ENCODE measurements around the gene ITGA3.
"Not testable (repeated sequence)": the region's sequence is repeated elsewhere in the genome, so short reads cannot be mapped to it uniquely, and the experiment has no call there.

The ITGA3 gene

DNA sequence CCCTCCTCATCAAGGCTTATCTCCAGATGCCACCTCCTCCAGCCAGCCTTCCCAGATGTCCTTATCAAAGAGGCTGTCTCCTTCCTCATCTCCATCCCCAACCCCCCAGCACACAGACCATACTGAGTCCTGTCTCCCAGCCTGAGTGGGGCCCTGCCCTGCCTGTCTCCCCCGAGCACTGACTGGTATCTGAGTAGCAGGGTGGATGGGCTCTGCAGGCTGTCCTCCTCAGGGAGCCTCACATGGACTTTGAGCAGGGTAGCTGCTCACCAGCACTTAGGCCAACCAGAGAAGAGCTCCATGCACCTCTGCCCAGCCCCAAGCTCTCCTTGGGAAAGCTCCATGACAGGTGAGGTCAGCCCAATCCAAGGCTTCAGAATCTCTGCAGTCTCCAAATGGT is 20.0 kb upstream of the ITGA3 start:
- no peak for DNase-seq

DNA sequence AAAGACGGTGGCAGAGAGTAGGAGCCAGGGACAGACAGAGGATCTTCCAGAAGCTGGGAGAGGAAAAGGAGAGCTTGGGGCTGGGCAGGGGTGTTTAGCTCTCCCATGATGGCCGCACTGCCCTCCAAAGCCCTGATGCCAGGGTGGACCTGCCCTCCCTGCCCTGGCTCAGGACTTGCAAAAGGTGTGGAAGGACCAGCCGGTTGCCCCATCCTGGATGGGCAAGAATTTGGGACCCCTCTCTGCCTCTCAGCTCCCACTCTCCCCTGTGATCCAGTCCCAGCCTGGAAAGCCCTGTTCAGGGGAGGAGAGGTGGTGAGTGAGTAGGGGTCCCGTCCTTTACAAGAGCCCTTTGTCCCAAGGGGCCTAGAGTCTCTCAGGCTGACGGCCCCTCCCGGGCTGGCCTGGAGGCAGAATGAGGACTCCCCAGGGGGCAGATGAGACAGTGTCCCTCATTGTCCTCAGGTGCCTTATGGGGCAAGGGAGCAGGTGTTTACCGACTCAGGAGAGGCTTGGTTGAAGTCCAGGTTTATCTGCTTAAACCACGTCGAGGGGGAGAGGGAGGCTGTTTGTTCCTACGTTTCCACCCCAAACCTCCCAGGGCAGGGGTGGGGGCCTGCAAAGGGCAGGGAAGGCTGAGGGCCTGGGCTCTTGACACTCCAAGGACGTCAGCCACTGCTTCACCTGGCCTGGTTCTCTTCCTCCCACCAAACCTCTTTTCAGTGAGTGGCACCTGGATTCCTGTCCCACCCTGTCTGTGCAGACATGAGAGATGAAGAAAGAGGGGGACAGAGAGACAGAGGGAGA is 19.3 kb upstream of the ITGA3 start:
- no peak for DNase-seq

DNA sequence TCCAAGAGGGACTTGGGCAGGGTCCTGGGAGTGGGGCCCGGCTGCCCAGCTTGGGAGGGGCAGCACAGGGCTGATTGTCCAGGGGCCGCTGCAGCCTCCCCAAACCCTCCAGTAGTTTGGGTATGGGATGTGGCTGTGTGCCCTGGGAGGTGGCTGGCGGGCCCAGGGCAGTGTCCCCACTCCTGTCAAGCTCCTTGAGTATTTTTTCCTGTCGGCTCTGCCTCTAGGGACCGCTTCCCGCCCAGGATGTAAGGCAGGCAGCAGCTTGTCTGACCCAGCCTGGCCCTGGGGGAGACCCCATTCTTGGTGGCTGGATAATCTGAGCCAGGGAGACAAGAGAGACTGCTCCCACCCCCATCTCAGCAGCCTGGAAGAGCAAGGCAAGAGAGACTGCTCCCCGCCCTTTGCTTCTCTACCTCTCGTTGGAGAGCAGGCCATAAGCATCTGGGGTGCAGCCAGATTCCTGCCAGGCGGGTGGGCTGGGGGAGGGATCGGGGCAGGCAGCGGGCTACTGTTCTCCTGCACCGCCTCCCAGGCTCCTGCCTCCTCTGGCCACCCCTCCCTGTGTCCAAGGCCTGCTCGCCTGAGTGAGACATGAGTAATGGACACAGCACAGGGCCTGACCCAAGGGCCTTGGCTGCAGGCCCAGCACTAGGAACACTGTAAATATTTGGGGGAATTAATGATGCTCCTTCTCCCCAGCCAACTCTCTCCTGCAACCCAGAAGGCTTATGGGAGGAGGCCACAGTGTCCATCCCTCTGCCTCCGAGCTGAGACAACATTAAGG is 18.4 kb upstream of the ITGA3 start:
- DNase-seq = no peak

DNA sequence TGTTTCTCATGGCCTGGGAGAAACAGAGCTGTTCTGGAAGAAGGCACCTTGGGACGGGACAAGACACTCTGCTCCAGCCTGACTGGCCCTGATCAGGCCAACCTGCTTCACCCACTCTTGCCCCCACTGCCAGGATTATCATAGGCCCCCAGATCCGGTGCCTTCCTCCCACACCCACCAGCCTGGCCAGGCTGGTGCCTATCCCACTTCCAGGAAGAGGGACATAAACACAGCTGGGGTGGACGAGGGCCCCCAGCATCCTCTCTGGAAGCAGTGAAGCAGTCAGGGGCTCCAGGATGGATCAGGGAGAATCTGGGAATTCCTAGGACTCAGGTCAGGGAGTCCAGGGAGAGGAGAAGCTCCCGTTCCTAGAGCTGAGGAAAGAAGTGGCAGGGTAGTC is 16.9 kb upstream of the ITGA3 start:
- DNase-seq = no peak

DNA sequence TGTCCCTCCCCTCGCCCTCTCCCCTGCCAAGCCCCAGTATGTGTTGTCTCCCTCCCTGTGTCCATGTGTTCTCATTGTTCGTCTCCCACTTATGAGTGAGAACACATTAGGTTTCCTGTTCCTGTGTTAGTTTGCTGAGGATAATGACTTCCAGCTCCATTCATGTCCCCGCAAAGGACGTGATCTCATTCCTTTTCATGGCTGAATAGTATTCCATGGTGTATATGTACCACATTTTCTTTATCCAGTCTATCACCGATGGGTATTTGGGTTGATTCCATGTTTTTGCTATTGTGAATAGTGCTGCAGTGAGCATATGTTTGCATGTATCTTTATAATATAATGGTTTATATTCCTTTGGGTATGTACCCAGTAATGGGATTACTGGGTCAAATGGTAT is 15.4 kb upstream of the ITGA3 start:
- DNase-seq = not testable (repeated sequence)

DNA sequence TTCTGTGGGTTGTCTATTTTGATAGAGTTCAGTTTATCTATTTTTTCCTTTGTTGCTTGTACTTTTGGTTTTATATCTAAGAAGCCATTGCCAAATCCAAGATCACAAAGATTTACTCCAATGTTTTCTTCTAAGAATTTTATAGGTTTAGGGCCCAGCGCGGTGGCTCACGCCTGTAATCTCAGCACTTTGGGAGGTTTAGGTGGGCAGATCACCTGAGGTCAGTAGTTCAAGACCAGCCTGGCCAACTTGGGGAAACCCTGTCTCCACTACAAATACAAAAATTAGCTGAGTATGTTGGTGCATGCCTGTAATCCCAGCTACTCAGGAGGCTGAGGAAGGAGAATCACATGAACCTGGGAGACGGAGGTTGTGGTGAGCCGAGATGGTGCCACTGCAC is 13.7 kb upstream of the ITGA3 start:
- DNase-seq = no peak

DNA sequence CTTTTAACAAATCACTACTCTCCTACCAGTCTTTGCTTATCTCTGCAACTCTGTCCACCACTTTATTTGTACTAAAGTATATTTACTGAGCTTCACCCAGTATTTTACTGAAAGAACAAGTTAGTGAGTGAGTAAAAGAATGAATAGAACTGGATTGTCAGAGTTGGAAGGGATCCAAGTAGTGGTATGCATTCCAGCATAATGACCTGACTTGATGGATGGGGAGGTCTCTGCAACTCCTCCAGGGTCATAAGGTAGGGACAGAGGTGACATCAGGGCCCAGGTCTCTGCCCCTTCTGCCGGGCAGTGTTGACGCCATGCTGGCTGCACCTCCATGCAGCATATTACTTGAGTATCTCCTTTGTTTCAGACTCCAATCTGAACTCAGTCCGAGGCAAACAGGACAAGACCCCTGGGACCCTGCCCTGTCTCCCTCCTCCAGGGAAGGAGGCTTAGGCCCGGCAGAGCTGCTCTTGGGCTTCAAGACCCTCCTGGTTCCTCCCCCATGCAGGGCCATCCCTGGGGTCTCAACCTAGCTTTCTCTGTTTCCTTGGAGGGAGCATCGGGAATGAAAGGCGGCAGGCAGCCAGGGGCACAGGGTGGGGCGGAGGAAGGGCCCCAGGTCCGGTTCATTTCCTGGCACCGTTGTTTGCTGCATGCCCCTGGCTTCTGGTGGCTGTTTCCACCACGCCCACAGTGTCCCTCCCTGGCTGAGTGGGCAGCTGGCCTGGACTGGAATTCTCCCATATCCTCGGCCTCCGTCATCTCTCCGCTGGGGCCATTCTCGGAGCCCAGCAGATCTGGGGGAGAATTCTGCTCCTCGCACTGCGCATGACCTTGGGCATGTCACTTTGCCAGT is 12.4 kb upstream of the ITGA3 start:
- no peak for DNase-seq

DNA sequence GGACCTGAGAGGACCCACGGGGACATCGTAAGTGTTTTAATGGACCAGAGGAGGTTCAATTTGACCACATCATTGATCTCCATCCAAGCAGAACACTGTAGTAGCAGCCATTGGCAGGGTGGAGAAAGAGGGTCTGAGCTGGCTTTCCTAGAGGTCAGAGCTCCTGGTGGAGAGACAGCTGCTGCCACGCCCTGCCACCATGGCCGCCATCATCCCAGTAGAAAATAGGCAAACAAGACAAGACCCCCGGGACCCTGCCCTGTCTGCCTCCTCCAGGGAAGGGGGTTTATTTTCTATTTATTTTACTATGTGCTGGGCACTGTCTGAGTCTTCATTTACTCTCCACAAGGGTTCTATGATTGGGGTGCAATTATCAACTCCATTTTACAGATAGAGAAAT is 11.4 kb upstream of the ITGA3 start:
- DNase-seq = no peak

DNA sequence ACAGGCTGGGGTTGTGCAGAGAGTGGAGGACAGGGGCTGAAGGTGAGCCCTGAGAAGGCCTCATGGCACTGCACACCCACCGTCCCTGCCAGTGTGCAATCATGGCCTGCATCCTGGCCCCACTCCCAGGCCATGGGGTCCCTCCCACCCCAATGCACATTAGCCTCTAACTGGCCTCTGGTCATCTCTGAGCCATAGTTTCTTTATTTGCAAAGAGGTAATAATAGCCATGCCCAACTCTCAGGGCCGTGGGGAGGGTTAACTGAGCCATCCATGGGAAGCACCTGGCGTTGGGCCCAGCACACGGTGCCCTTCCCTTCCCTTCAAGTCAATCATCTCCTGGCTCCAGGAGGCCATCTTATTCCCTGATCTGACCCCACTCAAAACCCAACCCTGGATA is 10.8 kb upstream of the ITGA3 start:
- no peak for DNase-seq

DNA sequence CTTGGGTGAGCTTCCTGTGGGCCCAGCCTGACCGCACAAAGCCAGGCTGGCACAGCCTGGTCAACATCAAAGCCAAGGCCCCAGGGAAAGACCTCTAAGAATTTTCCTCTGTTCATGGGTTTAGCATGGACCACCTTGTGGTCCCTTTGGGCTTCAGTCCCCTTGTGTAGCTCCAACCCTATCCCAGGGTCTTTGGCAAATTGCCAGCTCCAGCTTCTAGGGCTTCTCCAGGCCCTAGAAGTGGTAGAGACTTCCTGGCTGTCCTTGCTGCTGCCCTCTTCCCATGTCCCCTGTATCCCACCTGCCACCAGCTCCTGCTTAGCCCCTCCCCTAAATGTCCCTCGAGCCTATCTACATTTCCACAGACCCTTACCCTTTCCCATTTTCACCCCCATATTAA is 9.7 kb upstream of the ITGA3 start:
- no peak for DNase-seq

DNA sequence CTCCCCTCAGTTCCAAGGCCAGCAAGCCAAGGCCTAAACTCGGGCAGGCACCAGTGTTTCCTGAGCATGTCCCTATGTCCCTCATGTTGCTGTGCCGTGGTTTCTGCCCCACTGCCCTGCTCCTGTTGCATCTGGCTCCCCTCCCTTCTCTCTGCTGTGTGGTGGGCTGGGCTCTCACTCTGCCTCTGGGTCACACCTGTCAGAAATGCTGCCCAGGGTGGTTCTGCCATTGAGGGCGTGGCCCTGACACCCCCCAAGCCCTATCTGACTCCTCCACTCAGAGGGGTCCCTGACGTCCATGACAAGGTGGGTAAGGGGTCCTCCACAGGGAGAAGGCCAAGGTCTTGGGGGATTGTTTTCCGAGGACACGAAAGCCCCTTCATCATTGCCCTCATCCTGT is 9.2 kb upstream of the ITGA3 start:
- no peak for DNase-seq

DNA sequence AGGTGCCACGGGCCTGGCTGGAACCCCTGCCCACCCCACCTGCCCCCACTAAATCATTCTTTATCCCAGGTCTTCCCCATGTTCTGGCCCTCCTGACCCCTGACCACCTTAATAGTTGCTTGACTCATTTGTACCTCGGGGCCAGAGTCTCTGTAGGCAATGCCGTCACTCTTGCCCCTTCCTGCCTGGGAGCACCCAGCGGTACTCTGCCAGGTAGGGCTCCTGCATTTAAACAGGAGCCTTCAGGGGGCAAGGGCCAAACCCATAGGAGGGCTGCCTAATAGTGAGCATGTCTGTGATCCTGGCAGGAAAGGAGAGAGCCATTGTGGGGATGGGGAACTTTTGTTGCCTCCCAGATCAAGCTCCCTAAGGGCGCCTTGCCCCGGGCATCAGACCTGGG is 8.8 kb upstream of the ITGA3 start:
- no peak for DNase-seq

DNA sequence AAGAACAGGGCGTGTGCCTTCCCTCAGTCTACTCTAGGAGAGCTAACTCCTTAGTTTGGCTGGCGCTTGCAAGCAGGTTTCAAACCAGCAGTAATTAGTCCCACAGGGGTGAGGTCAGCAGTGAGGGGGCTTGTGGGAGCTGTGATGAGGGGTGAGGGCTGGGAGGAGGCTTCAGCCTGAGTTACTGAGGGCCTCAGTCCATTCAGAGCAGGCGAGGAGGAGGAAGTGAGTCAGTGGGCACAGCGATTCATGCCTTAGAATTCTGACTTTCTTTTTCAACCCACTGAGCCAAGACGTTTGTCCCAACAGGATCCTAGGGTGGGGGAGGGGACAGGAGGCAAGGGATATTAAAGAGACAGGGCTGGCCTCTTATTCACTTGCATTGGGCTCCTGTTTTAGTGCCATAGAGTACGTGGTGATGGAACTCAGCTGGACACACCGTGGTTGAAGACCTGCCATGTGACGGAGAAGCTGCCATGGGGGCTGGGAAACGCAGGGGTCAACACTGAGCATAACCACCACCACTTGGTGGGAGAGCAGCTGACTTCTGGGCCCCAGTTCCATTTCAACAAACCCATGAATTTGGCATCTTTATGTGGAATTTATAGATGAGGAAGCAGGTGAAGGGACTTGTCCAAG is 8.3 kb upstream of the ITGA3 start:
- DNase-seq = no peak

DNA sequence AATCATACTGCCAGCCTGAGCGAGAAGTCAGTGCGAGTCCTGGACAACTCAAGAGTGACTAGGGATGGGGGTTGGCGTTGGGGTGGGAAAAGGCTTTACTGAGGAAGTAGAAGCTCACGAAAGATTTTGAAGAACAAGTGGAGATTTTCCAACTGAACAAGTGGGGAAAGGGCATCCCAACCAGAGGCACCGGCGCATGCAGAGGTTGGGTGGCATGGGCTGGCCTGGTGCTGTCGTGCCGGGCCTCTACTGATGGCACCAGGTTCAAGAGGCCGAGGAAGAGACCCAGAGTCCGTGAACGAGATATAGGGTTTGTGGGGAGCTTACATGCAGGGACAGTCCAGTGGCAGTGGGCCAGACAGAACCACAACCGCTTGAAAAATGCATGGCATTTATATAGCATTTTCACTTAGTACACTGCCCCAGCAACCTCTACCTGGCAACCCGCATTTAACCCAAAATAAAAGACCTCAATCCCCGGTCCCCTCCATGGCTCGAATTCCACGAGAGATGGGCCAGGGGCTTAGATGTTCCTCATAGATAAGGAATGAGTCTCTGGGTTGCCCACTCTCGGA is 7.7 kb upstream of the ITGA3 start:
- no peak for DNase-seq

DNA sequence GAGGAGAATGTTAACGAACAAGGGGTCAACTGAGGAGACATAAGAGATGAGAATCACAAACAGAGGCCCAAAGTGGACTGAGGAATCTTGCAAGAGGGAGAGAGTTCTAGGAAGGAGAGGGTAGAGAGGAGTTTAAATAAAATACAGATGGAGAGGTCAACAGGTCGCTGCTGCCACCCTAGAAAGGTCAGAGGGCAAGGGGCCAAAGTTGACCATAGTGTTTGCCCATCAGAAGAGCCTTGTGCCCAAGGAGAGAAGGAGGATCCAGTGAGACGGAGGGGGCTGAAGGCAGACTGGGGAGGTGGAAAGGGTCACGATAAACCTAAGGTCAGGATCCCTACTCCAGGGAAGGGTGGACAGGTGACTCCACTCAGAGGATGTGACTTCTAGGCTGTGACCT is 6.9 kb upstream of the ITGA3 start:
- DNase-seq = no peak

DNA sequence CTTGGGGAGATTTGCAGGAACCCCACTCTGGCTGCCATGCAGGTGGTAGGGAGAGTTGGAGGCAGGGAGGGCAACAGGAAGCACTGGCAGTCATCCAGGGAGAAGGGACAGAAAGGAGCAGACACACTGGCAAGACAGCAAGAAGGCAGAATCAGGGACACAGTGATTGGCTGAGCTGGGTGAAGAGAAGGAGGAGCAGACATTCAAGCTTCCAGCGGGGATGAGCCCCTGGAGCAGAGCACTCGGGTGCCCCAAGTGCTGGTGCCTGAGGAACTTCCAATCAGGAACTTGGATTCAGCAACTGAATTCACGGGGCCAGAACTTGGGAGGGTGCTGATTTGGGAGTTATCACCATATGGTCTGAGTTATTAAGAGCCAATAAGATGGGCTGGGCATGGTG is 6.3 kb upstream of the ITGA3 start:
- DNase-seq = no peak

DNA sequence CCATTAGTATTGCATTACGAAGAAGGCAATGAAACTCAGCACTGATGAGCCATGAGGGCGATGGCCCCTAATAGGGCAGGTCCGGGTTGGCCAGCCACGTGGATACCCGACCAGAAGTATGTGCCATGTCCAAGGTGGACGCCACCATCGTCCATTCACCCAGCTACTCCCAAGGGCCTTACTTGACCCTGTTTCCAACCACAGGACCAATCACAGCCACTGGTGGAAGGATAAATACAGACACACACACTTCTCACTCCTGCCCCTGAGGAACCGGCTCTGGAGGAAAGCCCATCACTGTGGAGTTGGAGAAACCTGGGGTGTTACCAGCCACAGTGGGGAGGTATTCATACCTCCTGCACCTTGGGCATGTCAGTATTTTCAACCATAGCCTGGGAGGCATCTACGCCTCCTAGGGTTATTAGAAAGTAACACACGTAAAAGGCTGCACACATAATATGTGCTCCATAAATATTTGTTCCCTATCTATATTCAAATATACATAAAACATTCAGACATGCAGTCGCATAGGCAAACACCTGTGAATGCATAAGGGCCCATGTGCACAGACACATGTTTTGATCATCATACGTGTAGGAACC is 5.4 kb upstream of the ITGA3 start:
- DNase-seq = no peak

DNA sequence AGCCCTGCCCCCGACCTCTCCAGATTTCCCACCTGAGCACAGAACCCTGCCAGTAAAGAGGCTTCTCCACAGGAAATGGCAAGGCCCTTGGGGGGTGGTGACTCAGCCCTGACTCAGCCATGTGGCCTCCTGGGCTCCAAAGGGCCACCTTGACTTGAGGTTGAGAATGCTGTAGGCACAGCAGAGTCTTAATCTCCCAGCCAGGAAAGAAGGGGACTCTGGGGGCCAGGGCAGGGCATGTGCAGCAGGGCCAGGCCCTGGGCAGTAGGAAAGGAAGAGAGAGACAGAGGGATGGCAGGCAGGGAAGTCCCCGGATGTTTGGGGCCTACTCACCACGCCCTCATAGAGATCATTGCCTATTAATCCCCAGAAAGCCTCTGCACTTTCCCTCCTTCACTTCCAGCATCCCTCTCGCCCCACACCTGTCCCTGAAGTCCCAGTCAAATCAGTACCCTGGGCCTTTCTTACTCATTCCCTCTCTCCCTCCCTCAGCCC is 4.8 kb upstream of the ITGA3 start:
- DNase-seq = no peak

DNA sequence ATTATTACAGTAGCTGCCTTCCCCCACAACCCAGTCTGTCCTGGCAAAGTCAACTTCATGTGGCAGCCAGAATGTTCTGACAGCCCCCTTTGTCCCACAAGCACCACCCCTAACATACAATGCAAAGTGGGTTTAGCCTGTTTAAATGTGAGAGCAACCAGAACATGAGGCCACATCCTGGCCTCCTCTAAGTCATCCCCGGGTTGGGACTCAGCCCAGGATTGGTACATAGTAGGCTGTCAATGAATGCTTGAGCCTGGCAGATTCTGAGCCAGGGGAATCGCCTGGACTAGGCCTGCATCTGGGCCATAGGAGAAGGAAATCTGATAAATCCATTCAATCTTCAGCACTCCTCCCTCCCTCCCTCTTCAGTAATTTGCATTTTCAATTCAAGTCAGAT is 4.3 kb upstream of the ITGA3 start:
- no peak for DNase-seq

DNA sequence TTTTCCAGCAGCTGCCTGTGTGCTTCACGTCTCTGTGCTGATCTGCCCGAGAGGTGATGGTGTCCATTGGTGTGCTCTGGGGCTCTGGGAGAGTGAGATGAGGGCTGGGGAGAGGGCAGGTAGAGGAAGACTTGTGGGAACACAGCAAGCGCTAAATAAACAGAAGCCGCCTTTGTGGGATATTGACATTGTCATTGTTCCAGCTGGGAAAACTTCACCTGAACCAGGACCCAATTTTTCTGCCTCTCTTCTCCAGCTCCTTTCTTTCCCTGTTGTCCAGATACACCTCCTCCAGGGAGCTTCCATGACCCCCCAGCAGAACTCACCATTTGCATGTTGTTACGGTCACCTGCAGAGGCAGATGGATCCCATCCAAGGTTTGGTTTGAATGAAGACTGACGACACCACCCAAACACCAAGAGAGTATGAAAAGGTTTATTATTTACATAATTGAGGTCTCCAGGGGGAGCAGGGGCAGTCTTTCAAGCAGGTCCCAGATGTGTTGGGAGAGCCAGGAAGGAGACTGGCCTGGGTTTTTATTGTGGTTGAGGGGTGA is 3.6 kb upstream of the ITGA3 start:
- no peak for DNase-seq

DNA sequence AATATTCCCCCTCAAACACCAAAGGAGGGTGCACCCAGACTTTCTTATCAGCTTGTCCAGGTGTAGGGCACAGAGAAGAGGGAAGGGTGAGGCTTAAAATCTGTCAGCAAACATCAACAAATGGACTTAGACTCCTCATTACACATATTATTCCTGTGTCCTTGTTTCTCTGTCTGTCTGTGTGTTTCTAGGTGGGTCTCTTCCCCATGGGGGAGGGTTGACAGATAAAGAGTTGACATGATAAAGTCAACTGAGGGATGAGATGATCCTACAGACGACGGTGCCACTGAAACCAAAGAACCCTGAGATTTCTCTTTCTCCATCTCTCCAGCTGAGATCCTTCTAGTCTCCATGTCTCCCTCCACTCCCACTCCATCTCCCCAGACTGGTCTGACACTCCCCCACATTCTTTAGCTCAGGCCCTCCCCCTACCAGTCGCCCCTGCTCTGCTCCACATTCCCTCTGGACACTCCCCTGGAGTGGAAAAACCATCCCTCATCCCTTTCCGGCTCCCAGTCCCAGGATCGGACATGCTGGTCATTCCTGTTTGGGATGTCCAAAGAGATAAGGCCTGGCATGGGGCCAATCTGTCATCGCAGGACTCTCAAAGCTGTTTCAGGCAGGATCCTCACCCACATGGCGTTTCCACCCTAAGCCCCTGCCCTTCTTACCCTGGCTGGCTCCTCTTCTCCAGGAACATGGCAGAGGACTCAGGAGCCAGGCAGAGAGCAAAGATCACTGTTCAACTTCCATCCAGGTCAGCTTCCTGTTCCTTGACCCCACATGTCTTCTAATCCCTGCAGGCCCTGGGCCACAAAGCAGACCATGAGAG is 2.9 kb upstream of the ITGA3 start:
- DNase-seq = no peak

Measured in NCI-H2171 (cell line).